BLaER1 (cell line): ENCODE results near the gene SLC12A7.

Experiments
- H3K27ac ChIP-seq: shearing (Covaris generic); formaldehyde crosslinking; 2 replicates; pipeline ENCODE4 v1.8.1; 2022
- H3K27me3 ChIP-seq: shearing (Covaris generic); formaldehyde crosslinking; 2 replicates; pipeline ENCODE4 v1.8.1; 2022
- H3K36me3 ChIP-seq: shearing (Covaris generic); formaldehyde crosslinking; 2 replicates; pipeline ENCODE4 v1.8.1; 2022
- H3K4me1 ChIP-seq: shearing (Covaris generic); formaldehyde crosslinking; 2 replicates; pipeline ENCODE4 v1.8.1; 2022
- H3K4me2 ChIP-seq: shearing (Covaris generic); formaldehyde crosslinking; 2 replicates; pipeline ENCODE4 v1.8.1; 2022
- H3K4me3 ChIP-seq: shearing (Covaris generic); formaldehyde crosslinking; 2 replicates; pipeline ENCODE4 v1.8.1; 2022
- H3K9ac ChIP-seq: shearing (Covaris generic); formaldehyde crosslinking; 2 replicates; pipeline ENCODE4 v1.8.1; 2022
- H3K9me3 ChIP-seq: shearing (Covaris generic); formaldehyde crosslinking; 2 replicates; pipeline ENCODE4 v1.8.1; 2022
- H4K20me1 ChIP-seq: shearing (Covaris generic); formaldehyde crosslinking; 2 replicates; pipeline ENCODE4 v1.8.1; 2022
- Cebpa-rat ChIP-seq: shearing (Covaris generic); IDR thresholded peaks from 2 replicates; pipeline ENCODE4 v1.8.1; 2022

The SLC12A7 gene

DNA sequence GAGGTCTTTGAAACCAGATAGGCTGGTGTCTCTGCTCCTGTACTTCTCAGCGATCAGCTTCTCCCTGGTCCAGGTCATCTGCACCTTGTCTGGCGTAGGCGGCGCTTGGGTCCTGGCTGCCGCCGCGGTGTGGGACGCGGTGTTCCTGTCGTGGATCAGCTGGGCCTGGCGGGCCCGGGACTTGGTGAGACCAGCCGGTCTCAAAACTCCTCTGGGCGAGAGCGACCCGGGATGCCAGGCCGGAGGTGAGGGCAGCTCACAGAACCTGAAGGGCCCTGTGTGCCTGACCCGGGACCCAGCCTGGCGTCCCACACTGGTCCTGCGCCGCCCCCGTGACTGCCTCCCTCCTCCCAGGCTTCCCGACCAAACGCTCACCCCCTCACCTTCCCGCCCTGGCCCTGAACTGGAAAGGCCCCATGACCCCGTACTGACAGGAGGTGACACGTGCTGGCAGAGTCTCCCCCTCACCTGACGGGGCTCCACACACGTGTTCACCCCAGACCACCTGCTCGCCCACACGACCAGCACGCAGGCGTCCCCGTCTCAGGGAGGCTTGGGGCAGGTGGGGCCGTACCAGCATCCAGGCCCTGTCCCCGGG lies 54.3 kb downstream of the SLC12A7 start:
- Histone ChIP-seq H3K4me2 (no peak overlapping the region), H3K4me3 (no peak overlapping the region), H4K20me1 (peaks cover 79% of the 10 kb centered on the region), H3K9me3 (no peaks in the 10 kb centered on the region), H3K4me1 (peaks cover 43% of the 10 kb centered on the region), H3K36me3 (peaks cover 73% of the 10 kb centered on the region; the same call in 1 of the 2 replicates), H3K9ac (no peak overlapping the region), H3K27me3 (no peaks in the 10 kb centered on the region), H3K27ac (no peak overlapping the region)
- no peak for TF ChIP-seq Cebpa-rat

DNA sequence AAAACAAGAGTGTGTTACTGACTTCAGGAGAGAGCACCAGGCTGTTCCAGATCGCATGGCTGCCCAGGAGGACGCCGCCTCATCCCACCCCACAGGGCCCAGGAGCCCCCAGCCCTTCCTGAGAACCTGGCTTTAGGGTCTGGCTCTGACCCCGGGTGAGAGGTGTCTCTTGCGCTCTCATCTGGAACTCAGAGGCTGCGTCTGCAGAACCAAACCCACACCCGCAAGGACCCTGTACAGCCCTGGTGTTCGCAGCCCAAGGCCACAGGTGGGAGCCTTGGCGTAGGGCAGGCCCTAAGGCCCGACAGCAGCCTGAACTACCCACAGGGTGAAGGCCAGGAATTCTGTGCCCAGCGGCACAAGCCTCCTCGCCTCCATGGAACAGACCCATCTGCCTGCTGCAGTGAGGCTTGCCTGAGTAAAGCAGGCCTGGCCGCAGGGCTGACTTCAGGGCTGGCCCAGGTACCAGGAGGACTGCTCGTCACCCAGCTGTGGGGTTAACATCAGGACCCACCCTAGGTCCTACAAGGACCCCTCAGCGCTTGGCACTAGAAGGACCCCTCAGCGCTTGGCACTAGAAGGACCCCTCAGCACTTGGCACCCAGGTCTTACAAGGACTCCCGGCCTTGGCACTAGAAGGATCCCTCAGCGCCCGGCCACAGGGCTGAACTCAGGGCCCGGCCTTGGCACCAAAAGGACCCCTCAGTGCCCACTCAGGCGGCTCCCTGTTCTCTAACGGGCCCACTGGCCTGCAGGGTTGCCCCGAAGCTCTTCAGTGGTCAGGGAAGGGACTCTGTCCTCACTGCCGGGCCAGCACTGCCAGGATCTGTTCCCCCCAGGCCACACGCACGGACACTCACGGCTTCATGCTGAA lies 55.0 kb downstream of the SLC12A7 start:
- Histone ChIP-seq H3K27ac (no peak overlapping the region), H3K4me2 (peak overlapping the region; percentile 89), H3K9ac (no peak overlapping the region), H3K27me3 (no peaks in the 10 kb centered on the region), H3K9me3 (no peaks in the 10 kb centered on the region), H3K4me1 (peaks cover 51% of the 10 kb centered on the region), H3K4me3 (no peak overlapping the region), H4K20me1 (peaks cover 84% of the 10 kb centered on the region), H3K36me3 (peaks cover 76% of the 10 kb centered on the region; the same call in 1 of the 2 replicates)
- TF ChIP-seq Cebpa-rat: no peak

DNA sequence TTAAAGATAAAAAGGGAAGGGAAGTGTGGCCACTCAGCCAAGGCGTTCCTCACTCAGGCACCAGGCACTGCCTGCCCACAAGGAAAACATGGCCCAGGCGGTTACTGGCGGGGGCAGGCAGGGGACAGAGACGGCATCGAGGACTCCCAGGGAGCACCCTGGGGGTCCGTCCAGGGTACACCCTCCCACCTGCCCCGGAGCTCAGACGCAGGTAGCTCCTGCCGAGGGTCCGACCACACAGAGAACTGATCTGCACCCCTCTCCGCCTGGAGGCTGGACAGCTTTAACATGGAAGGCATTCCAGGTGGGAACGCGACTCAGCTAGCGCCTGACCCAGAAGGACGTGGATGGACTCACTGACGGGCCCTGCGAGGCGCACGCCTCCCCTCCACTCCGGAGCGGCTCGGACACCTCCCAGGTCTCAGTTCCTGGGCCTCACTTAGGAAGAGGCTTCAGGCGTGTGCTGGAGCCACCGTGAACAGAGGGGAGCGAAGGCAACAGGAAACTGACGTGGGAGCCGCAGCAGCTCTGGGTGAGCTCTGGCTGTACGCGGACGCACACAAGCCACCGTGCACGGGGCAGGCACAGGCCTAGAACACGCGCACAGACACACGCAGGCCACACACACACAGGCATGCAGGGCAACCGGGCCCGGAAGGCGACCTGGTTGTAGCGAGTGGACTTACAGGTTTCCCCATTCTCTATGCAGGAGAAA lies 55.8 kb downstream of the SLC12A7 start:
- peaks cover 74% of the 10 kb centered on the region; the same call in 1 of the 2 replicates for H3K36me3 ChIP-seq

DNA sequence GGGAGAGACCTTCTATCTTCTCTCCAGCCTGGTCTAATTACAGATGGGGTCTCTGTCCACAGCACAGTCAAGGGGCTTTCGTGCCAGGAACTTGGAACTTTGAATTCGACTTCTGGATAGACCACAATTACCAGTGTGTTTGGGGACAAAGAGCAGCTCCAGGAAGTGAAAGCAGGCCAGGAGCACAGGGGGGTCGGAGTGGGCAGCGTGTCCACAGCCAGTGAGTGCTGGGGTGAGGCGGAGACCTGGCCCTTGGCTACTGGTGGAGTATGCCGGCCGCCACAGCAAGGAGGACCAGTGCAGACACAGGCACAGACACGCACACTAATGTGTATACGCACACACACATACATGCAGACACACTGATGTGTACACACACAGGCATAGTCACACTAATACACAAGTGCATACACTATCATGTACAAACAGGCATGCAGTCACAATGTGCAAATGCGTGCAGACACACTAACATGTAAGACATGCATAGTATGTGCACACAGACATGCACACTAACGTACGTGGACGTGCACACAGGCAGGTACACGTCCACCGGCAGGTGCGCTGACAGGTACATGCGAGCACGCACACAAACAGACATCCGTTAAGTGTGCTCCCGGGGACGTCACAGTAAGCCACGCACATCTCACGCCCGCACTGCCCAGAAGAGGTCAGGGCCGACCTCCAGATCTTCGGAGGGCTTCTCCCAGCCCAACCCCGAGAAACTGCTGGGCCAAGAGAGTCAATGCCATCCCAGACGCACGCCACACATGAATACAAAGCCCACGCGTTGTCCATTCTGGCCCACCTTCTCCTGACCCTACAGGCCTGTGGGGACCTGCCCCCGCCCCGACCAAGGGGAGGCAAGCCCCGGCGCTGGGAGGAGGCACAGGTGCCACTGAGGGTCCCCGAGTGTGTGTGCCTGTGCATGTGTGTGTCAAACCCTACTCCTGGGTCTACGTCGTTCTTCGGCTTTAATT lies 56.8 kb downstream of the SLC12A7 start:
- no peaks in the 10 kb centered on the region for H3K27me3 ChIP-seq
- H3K4me2 ChIP-seq: peak overlapping the region; percentile 89
- H3K36me3 ChIP-seq: peaks cover 67% of the 10 kb centered on the region; the same call in 1 of the 2 replicates
- H4K20me1 ChIP-seq: peaks cover 94% of the 10 kb centered on the region
- H3K9ac ChIP-seq: no peak overlapping the region
- peaks cover 68% of the 10 kb centered on the region for H3K4me1 ChIP-seq
- H3K27ac ChIP-seq: no peak overlapping the region
- TF ChIP-seq Cebpa-rat: no peak
- no peaks in the 10 kb centered on the region for H3K9me3 ChIP-seq
- H3K4me3 ChIP-seq: no peak overlapping the region

More for the DNA sequence above, 55.8 kb downstream of the SLC12A7 start:
- TF ChIP-seq Cebpa-rat: no peak
- Histone ChIP-seq H3K4me3 (no peak overlapping the region), H3K27ac (no peak overlapping the region), H3K27me3 (no peaks in the 10 kb centered on the region), H3K4me1 (peaks cover 58% of the 10 kb centered on the region), H3K9ac (no peak overlapping the region), H4K20me1 (peaks cover 90% of the 10 kb centered on the region), H3K4me2 (peak overlapping the region; percentile 89), H3K9me3 (no peaks in the 10 kb centered on the region)

DNA sequence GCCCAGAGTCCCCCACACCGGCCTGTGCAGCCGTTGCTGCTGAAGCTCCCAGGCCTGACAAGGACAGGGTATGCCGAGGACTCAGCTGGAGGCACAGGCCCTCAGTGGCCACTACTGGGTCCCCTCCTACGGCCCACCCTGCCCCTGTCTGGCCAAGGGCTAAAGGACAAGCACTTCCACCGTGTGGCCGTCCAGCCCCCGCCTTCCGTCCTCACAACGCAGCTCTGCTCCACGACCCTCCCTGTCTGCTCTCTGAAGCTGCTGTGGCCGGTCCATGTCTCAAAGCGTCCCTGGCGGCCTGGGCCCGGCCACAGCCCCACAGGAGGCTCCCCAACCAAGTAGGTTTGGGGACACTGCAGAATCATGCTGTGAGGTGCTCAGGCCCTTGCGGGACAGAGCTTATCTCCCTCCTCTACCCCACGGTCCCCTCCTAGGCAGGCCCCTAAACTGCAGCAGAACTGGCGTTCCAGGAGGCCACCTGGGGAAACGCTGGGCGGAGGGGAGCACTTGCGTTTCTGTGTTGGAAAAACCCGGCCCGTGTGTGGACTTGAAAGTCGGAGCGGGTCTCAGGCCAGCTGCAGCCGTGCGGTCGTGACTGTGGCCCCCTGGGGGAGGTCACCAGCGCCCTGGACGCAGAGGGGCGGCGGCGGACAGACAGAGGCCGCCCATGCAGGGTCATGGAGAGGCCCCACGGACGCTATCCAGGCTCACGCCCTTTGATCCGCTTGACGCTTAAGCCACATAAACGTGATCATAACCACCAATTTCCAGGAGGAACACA lies 57.7 kb downstream of the SLC12A7 start:
- Histone ChIP-seq H3K4me3 (no peak overlapping the region), H3K9ac (peak overlapping the region; percentile 34), H3K4me1 (peaks cover 77% of the 10 kb centered on the region), H4K20me1 (peaks cover 95% of the 10 kb centered on the region), H3K36me3 (peaks cover 60% of the 10 kb centered on the region; the same call in 1 of the 2 replicates), H3K4me2 (peak overlapping the region; percentile 89), H3K27me3 (no peaks in the 10 kb centered on the region), H3K9me3 (no peaks in the 10 kb centered on the region), H3K27ac (peak overlapping the region; percentile 59)
- TF ChIP-seq Cebpa-rat: no peak

DNA sequence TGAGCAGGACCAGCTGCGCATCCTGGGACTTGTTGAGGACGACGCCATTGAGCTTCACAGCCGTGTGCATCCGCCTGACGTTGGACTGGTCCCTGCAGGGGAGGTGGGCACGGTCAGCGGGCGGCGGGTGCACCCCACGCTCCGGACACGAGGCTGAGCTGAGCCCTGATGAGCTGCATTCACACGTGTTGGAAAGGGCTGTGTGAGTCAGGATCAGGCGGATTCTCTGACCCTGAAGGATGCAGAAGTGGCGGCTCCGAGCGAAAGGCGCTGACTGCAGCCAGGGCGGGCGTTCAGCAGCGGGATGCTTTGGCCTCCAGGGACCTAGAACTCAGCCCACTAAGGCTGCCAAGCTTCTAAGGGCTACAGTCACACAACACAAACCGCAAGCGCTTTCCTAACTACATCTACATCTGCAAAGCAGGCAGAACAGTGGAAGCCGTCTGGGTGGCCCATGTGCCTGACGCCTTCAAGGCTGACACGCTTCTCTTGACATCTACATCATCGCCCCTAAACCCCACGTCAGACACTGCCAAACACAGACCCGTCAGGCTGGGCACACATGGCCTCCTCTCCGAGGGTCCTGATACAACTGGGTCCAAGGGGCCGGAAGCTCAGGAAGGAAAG lies 58.4 kb downstream of the SLC12A7 start:
- Histone ChIP-seq H3K9me3 (no peaks in the 10 kb centered on the region), H3K27me3 (no peaks in the 10 kb centered on the region), H3K4me3 (no peak overlapping the region), H3K4me2 (peak overlapping the region; percentile 89), H4K20me1 (peaks cover 88% of the 10 kb centered on the region), H3K27ac (peak overlapping the region; percentile 59), H3K36me3 (peaks cover 53% of the 10 kb centered on the region; the same call in 1 of the 2 replicates), H3K9ac (peak overlapping the region; percentile 34; the same call in 1 of the 2 replicates), H3K4me1 (peaks cover 83% of the 10 kb centered on the region)
- TF ChIP-seq Cebpa-rat: no peak

DNA sequence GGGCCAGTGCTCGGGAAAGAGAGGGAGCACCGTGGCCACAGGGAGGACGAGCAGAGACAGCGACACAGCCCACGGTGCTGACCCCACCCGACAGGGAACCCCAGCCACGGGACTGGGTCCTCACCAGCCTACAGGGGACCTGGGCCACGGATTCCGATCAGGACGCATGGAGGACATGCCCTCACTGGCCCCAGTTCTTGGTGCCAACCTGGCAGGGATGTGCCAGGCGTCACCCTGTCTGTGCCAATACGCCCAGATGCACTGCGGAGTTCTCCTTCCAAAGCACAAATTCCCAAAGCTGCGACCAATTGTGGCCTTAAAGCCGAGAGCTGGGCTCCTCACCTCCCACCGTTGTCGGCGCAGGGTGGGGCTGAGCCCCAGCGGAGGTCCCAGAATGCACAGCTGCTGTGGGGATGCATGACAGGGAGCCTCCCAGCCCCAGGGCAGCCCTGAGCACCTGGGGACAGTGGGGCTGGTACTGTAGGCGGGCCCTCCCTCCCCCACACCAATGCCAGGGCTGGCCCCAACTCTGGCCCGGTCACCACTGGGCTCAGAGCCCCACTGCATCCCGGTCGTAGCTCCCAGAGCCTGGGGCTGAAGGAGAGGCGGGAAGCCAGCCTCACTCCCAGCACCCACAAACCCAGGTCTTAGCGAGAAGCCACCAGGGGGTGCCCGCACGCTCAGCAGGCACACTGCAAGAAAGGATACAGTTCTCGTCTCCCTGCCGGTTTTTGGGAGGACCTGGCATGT lies 59.0 kb downstream of the SLC12A7 start:
- Histone ChIP-seq H3K4me2 (peak overlapping the region; percentile 89), H3K4me1 (peaks cover 86% of the 10 kb centered on the region), H3K27ac (no peak overlapping the region), H4K20me1 (peaks cover 81% of the 10 kb centered on the region), H3K9ac (no peak overlapping the region), H3K27me3 (no peaks in the 10 kb centered on the region), H3K4me3 (no peak overlapping the region), H3K36me3 (peaks cover 46% of the 10 kb centered on the region; the same call in 1 of the 2 replicates), H3K9me3 (no peaks in the 10 kb centered on the region)
- no peak for TF ChIP-seq Cebpa-rat
